ENCODE results near the gene C10orf67.
"Not testable (repeated sequence)": the region's sequence is repeated elsewhere in the genome, so short reads cannot be mapped to it uniquely, and the experiment has no call there.

C10orf67 gene

DNA sequence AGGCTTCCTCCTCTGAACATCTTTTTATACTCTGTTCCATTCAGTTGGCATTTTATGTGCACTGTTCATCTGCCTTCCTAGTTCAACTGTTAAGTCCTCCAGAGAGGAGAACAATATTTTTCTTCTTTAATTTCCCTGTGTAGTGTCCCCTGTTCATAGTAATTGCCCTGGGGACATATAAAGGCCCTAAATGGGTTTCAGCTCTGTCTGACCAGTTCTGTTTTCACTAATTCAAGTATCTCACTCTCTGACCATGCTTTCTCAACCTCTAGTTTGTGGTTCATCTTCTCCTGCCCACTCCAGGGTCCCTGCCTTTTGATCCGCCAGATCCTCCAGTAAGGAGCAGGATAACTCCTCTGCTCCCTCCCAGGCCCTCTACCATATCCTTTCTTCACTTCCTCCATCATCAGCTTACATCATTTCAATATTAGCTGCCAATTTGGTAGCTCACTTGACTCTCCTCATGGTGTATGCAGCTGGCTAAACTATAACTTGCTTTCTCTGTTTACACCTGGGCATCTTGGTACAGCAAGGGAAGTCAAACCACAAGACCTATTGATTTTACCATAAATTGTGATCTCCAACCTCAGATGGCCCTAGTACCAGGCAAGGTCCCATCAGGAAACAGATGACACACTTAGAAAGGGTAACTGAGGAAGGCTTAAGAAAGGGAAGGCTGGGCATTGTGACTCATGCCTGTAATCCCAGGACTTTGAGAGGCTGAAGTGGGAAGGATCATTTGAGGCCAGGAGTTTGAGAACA lies 17.7 kb upstream of the C10orf67 start:
- no peak for DNase-seq (ENCODE audit: low spot score)

DNA sequence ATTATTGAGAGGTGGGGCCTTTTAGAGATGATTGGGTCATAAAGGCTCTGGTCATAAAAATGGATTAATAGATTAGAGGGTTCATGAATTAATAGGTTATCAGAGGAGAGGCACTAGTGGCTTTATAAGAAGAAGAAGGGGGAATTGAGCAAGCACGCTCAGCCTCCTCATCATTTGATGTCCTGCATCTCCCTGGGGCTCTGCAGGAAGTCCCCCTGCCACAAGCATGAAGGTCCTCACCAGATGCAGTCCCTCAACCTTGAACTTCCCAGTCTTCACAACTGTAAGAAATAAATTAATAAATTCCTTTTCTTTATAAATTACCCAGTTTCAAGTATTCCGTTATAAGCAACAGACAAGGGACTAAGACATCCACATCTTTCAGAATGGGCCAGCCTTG lies 17.1 kb upstream of the C10orf67 start:
- no peak for DNase-seq (ENCODE audit: low spot score)

DNA sequence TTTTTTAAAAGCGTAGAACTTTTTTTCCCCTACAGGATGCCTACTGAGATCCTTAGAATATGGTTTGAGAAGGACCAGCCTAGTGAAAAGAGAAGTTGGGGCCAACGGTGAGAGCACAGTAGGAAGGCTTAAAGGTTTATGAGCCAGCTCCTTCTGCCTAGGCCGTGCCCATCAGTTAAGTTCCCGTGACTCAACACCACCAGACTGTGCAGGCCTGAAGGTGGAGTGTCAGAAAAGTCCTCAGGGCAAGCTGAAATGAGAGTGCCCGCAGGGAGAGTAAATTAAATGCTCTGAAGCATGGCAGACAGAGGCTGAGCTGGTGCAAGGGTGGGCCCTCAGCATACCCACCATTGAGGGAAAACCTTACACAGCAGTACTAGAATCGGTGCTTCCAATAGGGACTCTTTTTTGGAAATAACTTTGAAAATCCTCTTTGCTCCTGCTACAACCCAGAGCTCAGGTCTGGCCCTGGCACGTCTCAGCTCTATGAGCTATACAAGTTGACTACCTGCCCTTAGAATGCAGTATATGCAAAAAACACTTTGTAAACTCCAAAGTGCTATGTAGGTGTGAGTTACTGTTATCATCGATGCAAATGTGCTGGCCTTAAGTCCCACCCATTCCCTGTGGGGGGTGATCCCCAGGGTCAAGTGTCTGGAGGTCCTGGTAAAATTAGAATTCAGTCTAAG lies 15.2 kb upstream of the C10orf67 start:
- no peak for DNase-seq (ENCODE audit: low spot score)

DNA sequence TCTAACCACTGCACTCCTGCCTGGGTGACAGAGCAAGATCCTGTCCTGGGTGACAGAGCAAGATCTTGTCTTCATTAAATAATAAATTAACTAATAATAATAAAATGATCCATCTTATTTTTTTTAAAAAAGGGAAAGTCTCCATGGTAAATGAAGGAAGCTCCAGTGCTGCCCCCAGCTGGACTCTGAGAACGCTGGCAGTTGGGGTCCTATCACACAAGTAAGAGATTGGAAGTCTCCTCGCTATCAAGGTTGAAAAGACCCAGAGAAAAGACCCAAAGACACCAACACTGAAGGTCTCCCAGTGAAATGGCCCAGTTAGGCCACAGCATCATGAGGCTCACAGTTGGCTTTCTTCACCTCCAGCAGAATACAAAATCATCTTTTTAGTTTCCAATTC lies 13.8 kb upstream of the C10orf67 start:
- no peak for DNase-seq (ENCODE audit: low spot score)

DNA sequence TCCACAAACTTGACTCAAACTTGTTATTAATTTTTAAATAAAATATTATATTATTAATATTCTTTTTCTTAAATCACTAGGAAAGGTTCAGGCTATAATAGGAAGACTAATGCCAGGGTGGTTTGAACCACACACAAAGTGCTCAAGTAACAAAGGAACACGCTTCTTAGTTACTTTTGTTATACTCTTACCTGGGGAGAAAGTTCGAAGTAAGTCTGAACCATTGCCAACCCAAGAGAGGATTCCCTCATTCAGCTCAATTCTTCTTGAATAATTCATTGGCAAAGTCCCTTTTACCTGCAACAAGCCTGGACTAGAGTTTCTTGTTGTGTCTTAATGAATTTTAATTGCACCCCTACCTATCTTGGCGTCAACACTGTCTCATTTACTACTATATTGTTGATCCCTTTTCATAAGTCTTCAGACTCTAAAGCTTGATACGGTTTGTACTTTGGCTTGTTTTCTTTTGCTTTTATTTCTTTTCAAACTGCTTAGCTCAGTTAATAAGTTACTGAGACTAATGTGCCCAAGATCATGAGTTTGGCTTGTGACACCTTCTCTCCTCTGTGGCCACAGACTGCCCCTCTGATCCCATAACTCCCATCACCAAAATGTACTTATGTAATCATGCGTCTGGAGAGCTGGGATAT lies 10.2 kb upstream of the C10orf67 start:
- no peak for DNase-seq (ENCODE audit: low spot score)

DNA sequence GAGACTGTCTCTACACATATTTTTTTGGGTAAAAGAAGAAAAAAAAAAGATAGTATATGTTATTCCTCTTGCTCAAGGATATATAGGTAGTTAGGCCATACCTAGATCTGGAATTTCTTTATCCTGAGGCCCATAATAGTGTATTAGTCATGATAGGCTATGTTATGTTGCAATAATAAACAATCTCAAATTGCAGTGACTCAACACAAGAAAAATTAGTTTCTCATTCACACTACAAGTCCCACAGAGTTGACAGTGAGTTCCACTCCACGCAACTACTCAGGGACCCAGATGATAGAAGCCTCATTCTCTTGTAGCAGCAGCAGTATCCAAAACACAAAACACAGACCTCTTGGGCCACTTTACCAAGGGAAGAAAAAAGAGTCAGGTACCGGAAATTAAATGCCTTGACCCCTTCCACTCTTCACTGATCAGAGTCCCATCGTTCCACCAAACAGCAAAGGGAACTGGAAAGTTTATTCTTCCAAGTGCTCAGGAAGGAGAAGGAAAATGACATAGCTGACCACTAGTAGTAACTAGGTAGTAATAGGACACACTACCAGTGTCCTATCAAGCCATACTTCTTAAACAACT lies 7.4 kb upstream of the C10orf67 start:
- DNase-seq (ENCODE audit: low spot score) = peak; percentile 33

DNA sequence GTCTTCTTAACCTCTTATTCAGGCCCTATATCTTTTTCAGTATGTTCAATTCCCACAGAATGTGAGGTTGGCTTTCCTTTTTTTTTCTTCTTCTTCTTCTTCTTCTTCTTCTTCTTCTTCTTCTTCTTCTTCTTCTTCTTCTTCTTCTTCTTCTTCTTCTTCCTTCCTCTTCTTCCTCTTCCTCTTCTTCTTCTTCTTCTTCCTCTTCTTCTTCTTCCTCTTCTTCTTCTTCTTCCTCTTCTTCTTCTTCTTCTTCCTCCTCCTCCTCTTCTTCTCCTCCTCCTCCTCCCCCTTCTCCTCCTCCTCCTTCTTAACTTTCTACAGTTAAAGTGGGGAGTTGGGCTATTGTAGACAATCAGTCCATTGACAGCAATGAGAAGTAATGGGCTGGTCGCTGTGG lies 6.1 kb upstream of the C10orf67 start:
- not testable (repeated sequence) for DNase-seq (ENCODE audit: low spot score)

DNA sequence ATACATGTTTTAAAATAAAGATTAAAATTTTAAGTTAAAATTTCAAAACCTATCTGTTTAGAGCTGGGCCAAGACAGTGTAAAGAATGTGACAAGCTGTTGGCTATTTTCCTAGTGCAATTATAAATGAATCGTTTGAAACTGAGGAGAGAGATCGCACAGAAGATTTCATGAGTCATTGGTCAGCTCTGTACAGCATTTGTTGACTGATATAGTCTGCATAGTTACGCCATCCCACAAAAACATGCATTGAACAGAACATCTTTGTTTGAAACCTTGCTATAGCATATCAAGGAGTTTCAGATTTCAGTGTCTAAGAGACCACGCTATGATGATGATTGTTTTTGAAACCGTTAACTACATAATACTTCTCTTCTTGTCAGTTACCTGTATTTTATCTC lies 1.3 kb upstream of the C10orf67 start:
- DNase-seq (ENCODE audit: low spot score) = peak; percentile 18

DNA sequence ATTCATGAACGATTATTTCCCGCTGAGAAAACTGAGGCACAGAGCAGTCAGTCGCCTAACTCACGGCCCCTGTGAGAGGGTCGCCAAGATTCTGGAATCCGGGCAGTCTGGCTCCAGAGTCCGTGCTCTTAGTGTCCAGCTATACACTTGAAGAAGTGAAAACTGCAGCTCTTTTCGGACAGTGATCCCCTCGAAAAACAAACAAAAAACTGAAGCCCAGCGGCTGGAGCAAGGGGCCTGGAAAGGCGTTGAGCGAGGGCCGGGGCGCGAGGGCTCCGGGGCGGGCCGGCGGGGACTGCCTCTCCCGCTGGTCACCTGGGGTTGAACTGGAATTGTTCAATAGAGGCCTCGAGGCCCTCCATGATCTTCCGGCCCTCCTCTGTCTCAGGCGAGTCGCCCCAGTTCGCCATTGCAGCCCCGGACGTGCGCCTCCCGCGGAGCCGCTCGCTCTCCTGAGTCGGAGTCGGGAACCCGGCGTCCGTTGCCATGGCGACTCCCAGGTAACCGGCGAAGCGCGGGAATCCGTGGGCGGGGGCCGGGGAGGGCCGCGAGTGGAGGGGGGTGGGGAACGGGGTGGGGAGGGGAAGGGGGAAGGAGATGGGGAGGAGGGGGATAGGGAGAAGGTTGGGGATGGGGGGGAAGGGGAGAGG lies 881 bp downstream of the C10orf67 start:
- DNase-seq (ENCODE audit: low spot score) = no peak

DNA sequence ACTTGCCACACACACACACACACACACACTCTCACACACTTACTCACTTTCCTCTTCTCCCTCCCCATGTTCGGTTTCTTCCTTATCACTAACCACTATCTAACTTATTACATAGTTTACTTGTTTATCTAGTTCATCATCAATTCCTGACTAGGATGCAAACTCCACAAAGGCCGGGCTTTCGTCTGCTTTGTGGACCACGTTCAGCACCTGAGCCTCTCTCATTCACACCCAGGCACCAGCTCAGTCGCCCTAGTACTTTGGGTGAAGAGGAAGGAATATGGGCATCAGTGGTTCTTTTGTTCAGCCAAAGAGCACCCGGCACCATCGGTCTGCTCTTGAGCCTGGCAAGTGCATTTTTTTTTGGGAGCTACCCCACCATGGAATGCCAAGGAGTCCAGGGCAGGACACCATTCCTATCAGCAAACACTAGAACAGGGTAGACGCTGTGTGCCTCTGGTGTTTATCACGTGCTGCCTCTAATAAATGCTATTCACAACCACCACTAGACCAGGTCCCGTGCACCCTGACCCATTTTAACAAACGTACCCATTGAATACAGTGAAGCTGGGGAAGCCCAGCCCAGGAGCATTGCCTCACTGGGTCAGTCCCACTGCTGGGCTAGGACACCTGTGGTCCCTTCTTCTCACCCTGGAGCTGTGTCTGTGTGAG lies 2.2 kb downstream of the C10orf67 start:
- DNase-seq (ENCODE audit: low spot score) = no peak

DNA sequence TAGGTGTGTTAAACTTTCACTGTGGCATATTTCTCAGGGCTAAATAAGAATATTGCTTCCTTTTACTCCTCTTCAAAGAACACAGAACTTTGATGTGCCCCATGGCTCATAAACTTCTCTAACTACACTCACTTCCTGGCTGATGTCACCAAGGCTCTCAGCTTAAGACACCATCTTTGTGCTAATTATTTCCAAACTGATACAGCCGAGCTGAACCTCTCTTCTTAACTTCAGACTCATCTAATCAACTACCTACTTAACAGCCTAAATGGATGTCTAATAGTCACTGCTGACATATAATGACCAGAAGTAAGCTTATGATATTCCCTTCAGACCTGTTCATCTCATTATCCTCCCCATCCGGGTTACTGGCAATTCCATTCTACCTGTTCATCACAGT lies 3.6 kb downstream of the C10orf67 start:
- DNase-seq (ENCODE audit: low spot score) = peak; percentile 38

DNA sequence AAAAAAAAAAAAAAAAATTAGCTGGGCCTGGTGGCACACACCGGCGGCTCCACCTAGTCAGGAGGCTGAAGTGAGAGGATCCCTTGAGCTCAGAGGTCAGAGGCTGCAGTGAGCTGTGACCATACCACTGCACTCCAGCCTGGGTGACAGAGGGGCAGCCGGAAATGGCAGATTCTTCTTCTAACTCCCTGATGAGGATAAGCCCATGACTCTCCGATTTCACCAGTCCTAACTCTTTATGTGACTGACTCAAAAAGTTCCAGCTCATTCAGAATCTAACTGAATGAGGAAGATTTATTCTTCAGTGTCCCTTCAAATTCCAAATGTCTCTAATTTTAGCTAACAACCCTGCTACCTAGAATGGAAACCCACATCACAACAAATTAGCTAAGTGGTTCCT lies 4.2 kb downstream of the C10orf67 start:
- DNase-seq (ENCODE audit: low spot score) = no peak

DNA sequence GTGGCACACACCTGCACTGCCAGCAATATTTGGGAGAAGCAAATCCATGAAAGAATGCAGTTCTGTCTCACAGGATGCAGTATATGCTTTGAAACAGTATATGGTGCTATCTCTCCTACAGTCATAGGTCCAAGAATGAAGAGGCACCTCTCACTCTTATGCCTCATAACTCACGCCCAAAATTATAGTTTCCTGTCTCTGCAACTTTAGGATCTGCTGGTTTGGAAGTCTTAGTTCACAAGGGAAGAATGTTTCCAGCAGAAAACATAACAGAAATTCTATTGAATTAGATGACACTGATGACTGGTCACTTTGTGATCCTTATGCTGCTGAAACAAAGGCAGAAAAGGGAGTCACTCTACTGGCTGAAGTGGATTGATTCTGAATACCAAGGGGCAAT lies 5.7 kb downstream of the C10orf67 start:
- no peak for DNase-seq (ENCODE audit: low spot score)

DNA sequence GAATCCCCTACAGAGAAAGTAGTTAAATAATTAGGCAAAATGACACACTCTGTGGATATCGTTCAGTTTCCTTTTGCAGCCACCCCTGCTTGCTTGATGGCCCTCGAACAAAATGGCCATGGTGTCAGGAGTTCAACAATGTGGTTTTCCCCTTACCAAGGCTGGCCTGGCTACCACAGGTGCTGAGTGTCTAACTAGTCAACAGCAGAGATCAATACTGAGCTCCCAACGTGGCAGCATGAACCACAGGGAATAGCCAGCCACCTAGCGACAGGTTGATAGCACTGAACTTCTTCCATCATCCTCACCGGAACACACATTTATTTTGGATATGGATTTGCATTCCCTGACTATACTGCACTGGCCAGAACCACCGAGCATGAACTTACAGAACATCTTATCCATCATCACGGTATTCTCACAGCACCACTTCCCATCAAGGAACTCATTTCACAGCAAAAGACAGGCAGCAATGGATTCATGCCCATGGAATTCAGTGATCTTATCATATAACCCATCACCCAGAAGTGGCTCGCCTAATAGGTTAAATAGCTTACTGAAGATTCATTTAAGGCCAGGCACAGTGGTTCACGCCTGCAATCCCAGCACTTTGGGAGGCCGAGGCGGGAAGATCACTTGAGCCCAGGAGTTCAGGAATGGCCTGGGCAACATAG lies 6.3 kb downstream of the C10orf67 start:
- no peak for DNase-seq (ENCODE audit: low spot score)

DNA sequence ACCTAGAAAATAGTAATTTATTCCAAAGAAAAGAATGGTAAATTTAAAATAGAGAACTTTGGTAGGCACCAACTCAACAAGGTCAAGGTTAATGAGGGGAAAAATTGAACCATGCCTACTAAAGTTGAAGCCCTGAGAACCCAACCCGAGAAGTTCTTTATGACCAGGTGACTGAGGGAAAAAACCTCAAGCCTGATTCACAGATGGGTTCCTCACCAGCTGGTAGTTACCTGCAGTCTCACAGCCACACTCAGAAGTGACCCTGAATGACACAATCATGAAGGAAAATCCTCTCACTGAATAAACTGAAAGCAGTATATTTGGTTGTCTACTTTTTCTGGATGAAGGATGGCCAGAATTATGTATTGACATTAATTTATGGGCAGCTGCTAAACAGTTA lies 7.0 kb downstream of the C10orf67 start:
- DNase-seq (ENCODE audit: low spot score) = no peak

DNA sequence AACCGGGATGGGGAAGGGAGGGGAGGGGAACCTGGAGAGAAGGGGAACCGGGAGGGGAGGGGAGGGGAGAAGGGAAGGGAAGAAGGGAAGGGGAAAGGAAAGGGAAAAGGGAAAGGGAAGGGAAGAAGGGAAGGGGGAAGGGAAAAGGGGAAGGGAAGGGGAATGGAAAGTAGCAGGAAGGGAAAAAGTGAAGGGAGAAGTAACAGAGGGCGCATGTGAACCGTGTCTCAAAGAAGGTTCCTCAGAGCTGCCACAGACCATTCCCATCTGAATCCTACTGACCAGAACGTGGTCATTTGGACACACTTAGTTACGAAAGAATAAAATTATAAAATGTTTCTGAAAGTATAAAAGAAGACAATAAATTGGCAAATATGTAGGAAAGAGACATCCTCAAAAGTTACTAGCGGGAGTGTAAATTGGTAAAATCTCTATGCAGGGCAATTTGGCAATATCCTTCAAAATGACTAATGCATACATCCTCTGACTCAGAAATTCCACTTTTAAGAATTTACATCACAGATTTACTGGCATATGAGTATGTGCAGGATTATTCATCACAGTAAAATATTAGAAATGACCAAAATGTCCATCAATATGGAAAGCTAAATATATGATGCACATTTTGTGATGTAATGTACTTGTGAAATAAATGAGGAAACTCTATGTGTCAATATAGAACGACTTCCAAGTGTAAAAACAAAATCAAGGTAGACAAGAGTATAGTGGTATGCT lies 12.9 kb downstream of the C10orf67 start:
- peak; percentile 93 for DNase-seq (ENCODE audit: low spot score)

DNA sequence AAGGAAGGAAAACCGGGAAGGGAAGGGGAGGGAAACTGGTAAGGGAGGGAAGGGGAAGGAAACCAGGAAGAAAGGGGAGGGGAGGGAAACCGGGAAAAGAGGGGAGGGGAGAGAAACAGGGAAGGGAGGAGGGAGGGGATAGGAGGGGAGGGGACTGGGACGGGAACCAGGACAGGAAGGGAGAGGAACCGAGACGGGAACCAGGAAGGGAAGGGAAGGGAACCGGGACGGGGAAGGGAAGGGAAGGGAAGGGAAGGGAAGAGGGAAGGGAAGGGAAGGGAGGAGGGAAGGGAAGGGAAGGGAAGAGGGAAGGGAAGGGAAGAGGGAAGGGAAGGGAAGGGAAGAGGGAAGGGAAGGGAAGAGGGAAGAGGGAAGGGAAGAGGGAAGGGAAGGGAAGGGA lies 13.6 kb downstream of the C10orf67 start:
- DNase-seq (ENCODE audit: low spot score) = no peak

DNA sequence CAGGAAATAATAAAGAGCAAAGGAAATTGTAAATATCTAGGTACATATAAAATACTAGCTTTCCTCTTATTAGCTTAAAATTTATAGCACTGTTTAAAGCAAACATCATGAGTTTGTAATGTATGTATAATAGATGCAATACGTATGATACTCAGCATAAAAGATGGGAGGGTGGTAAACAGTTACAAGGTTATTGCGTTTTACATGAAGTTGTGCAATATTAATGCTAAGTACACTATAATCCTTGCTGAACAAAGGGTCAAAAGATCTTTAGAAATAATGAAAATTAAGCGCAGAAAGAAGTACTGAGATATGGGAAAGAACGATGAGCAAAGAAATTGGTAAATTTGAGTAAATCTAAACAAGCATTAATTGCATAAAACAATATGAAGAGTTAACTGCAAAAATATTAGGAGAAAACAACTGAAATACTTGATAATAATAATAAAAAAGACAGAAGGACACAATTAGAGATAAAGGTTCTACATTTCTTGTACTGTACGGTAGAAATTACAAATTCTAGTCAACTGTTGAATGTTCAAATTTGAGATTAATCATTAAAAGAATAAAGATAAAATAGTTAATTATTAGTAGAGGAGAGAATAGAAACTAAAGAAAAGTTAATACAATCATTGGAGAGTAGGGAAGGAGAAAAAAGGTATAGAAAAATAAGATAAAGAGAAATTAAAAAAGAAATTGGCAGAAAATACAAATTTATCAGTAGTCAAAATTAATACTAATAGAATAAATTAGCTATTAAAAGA lies 17.9 kb downstream of the C10orf67 start:
- DNase-seq (ENCODE audit: low spot score) = no peak

DNA sequence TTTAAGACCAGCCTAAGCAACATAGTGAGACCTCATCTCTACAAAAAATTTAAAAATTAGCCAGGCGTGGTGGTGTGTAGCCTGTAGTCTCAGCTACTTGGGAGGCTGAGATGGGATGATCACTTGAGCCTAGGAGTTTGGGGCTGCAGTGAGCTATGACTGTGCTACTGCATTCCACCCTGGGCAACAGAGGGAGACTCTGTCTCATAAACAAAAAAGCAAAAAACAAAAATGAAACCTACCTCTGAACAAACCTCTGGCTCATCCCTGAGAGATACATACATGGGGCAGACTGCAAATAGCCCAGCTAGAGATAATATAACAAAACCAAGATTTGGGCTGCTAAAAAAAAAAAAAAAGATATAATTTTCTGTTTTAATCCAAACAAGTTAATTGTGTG lies 19.5 kb downstream of the C10orf67 start:
- no peak for DNase-seq (ENCODE audit: low spot score)

DNA sequence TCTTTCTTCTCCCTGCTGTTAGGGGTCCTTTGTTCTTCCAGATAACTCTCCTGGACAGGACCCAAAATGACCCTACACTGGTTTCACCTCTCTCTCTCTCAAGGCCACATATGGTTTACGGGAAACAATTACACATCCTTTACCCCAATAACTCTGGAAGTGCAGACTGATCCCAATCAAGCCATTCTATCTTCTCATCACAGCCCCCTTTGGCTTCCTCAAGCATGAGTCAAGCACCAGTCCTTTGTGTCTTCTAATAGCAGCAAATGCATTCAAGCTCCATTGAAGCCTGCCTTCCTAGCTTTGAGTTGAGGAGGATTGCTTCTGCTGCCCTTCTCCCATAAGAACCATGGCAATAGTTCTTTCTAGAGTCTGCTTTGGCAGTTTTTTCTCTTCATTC lies 20.2 kb downstream of the C10orf67 start:
- no peak for DNase-seq (ENCODE audit: low spot score)
